Heart left ventricle (tissue), 16 donors: ENCODE measurements around the gene ADIPOQ. TPM values are rescaled to one million over a fixed set of nuclear protein-coding genes. Genes with fewer than 3 reads are reported as not detected.

Experiments used
- ATAC-seq, 4 donors: fragments of 200-7000 bp; cut with Tn5 transposase; one replicate each; pipeline ENCODE4 v1.9.1; 2020 to 2022; ENCODE audit warnings: moderate library complexity in 4 of 4, mild to moderate bottlenecking in 3 of 4, moderate number of reproducible peaks in 1 of 4
- DNase-seq, 5 donors: peaks; one replicate each; pipeline ENCODE4 v3.0.0-alpha.2; 2020
- H3K27ac ChIP-seq, 12 donors: fragments of 200-600 bp; sonication (generic) in 4 of 12; one replicate each; pipeline versions ENCODE4 v1.5.0 to v1.8.0; 2016 to 2022; ENCODE audit warnings: mild to moderate bottlenecking in 2 of 12
- H3K27me3 ChIP-seq, 9 donors: fragments of 200-600 bp; sonication (generic) in 2 of 9; one replicate each; pipeline versions ENCODE4 v1.5.1 to v1.8.0; 2016 to 2022; ENCODE audit warnings: mild to moderate bottlenecking in 3 of 9
- H3K36me3 ChIP-seq, 9 donors: fragments of 200-600 bp; sonication (generic) in 2 of 9; one replicate each; pipeline versions ENCODE4 v1.5.0 to v1.8.0; 2018 to 2022; ENCODE audit warnings: mild to moderate bottlenecking in 2 of 9
- H3K4me1 ChIP-seq, 12 donors: fragments of 200-600 bp; sonication (generic) in 4 of 12; one replicate each; pipeline versions ENCODE4 v1.5.0 to v1.8.0; 2016 to 2022; ENCODE audit warnings: mild to moderate bottlenecking in 3 of 12
- H3K4me3 ChIP-seq, 12 donors: fragments of 200-600 bp; sonication (generic) in 4 of 12; one replicate each; pipeline versions ENCODE4 v1.5.0 to v1.8.0; 2017 to 2022; ENCODE audit warnings: mild to moderate bottlenecking in 9 of 12, moderate library complexity in 4 of 12
- H3K9me3 ChIP-seq, 12 donors: fragments of 200-600 bp; sonication (generic) in 4 of 12; one replicate each; pipeline versions ENCODE4 v1.5.0 to v1.8.0; 2016 to 2022; ENCODE audit warnings: mild to moderate bottlenecking in 1 of 12
- CTCF ChIP-seq, 12 donors: fragments of 200-600 bp; sonication (generic) in 4 of 12; IDR thresholded peaks; one replicate each; pipeline versions ENCODE4 v1.5.0 to v1.8.0; 2018 to 2022; ENCODE audit warnings: antibody characterized with exemption in 12 of 12, mild to moderate bottlenecking in 5 of 12
- POLR2A ChIP-seq, 2 donors: fragments of 450-650 bp; IDR thresholded peaks; one replicate each; pipeline ENCODE4 v1.6.1; 2017; ENCODE audit warnings: antibody characterized with exemption in 2 of 2, mild to moderate bottlenecking in 2 of 2, moderate library complexity in 2 of 2
- WGBS, 4 donors: extraction: QIAGEN DNeasy Blood & Tissue Kit in 2 of 4; methylation state at CpG; one replicate each; pipeline versions ENCODE4 v1.1.5 to v1.1.7; 2013 to 2018; 5-methylcytosine and 5-hydroxymethylcytosine counted together
- intact Hi-C, 10 donors: fragments of 100-400 bp; cut with DNase I; formaldehyde crosslinking; loops; one replicate each; pipeline versions ENCODE4 v1.11.1 to v1.14.2; 2022
- polyA plus RNA-seq, 2 donors: library from polyadenylated mRNA; stranded (reverse); fragments of 200-250 nt; gene quantifications; one replicate each; pipeline ENCODE4 v1.2.3, GENCODE V29; 2013
- total RNA-seq, 9 donors: library from RNA; depleted of rRNA in 2 of 9; stranded (reverse); fragments of >200 nt in 2 of 9; fragmentation: NEBNext Ultra II Directional in 3 of 9; extraction: Animal tissue kit (Norgen Biotek cat#: 25700) in 3 of 9; gene quantifications; one replicate each; pipeline versions ENCODE4 v1.1.0 to v1.2.4, GENCODE V29; 2016 to 2023
- donor health status: ischemic (EF 13 %, LVEDD 7.1; RV severe dilation, severe dysfunction).
- donor health status: healthy with polysubstance abuse.
- donor health status: DM: no; HTN: yes; CAD: no.
- donor health status: DM: no; HTN: no; CAD: no.
- donor health status: ischemic (EF 25% LVEDD 6.9; RV normal size, moderate dysfunction).
- donor health status: ischemic (EF 25% LVEDD 5.7; RV mildly dilated, moderate dysfunction).
- donor health status: healthy.
- donor health status: DM: yes; HTN: yes; CAD: no.
- donor health status: ischemic (EF 35%, LVEDD 5.7; RV mildly dilated, moderate dysfunction).
- donor health status: nonischemic (EF 11% LVEDD 7.7; RV severe dilation, severe dysfunction).
- donor health status: DM: yes; HTN: yes; CAD: no.
- donor health status: PGD.
- donor health status: ischemic (EF 29% LVEDD 5.4; RV normal size, mild dysfunction).
- donor health status: nonischemic (EF 23%, LVEDD 6.1; RV moderate dilation, normal function).

Gene ADIPOQ
- total and polyA plus RNA-seq, 11 donors = 0.12 to 113 (median 1.8) TPM

GRCh38 chr3:186839874-186840641 is 2.5 kb upstream of the ADIPOQ start:
- intact Hi-C loops = loop anchor here in 1 of 10 donors (10.0 kb wide), 1 partner anchor 235 kb away; no protein-coding TSS in a partner anchor
- peaks cover 0 to under 1% (median 0%) of the 10 kb centered on the region in 9 donors for H3K27me3 ChIP-seq
- 92 to 95% (median 93%) methylated on average over 17 of the region's 17 CpGs for WGBS, 4 donors
- no peaks in the 10 kb centered on the region for H3K36me3 ChIP-seq
- H3K9me3 ChIP-seq = no peaks in the 10 kb centered on the region
- no peak for DNase-seq
- H3K4me3 ChIP-seq = no peak overlapping the region
- ATAC-seq = no peak
- H3K4me1 ChIP-seq = no peaks in the 10 kb centered on the region
- TF ChIP-seq CTCF (IDR thresholded peaks at IDR 0.05) (no peak), POLR2A (IDR thresholded peaks at IDR 0.05) (no peak)
- H3K27ac ChIP-seq = no peak overlapping the region

GRCh38 chr3:186841620-186842019 is 890 bp upstream of the ADIPOQ start:
- Histone ChIP-seq H3K27ac (no peak overlapping the region), H3K9me3 (no peaks in the 10 kb centered on the region), H3K4me1 (no peaks in the 10 kb centered on the region), H3K4me3 (no peak overlapping the region), H3K27me3 (peaks cover 0 to 5% (median 0%) of the 10 kb centered on the region in 9 donors), H3K36me3 (no peaks in the 10 kb centered on the region)
- no peak for DNase-seq
- TF ChIP-seq POLR2A (IDR thresholded peaks at IDR 0.05) (no peak), CTCF (IDR thresholded peaks at IDR 0.05) (no peak)
- intact Hi-C loops = loop anchor here in 1 of 10 donors (10.0 kb wide), 1 partner anchor 233 kb away; no protein-coding TSS in a partner anchor
- no peak for ATAC-seq
- WGBS, 4 donors = 66 to 74% (median 71%) methylated on average over 4 of the region's 4 CpGs

- Histone ChIP-seq H3K4me1 (no peaks in the 10 kb centered on the region), H3K4me3 (no peak overlapping the region), H3K27ac (no peak overlapping the region), H3K27me3 (peaks cover 0 to 5% (median 0%) of the 10 kb centered on the region in 9 donors), H3K36me3 (no peaks in the 10 kb centered on the region), H3K9me3 (no peaks in the 10 kb centered on the region)
- intact Hi-C loops = loop anchor here in 1 of 10 donors (10.0 kb wide), 1 partner anchor 232 kb away; no protein-coding TSS in a partner anchor
- WGBS, 4 donors = 86 to 95% (median 89%) methylated on average over 3 of the region's 3 CpGs
- no peak for TF ChIP-seq POLR2A (IDR thresholded peaks at IDR 0.05)
- no peak for TF ChIP-seq CTCF (IDR thresholded peaks at IDR 0.05)
- no peak for ATAC-seq
- no peak for DNase-seq
Measured at GRCh38 chr3:186843039-186843432, 526 bp downstream of the ADIPOQ start.

GRCh38 chr3:186844908-186845307 is 2.4 kb downstream of the ADIPOQ start:
- ATAC-seq = no peak
- intact Hi-C loops = loop anchor here in 2 of 10 donors (5.0 to 10.0 kb wide), 2 partner anchors 82 to 230 kb away; no protein-coding TSS in a partner anchor
- 83 to 95% (median 84%) methylated on average over 11 of the region's 11 CpGs for WGBS, 4 donors
- Histone ChIP-seq H3K27ac (no peak overlapping the region), H3K36me3 (no peaks in the 10 kb centered on the region), H3K27me3 (peaks cover 0 to 5% (median 0%) of the 10 kb centered on the region in 9 donors), H3K9me3 (no peaks in the 10 kb centered on the region), H3K4me1 (no peaks in the 10 kb centered on the region), H3K4me3 (no peak overlapping the region)
- DNase-seq = no peak
- TF ChIP-seq CTCF (IDR thresholded peaks at IDR 0.05) (no peak), POLR2A (IDR thresholded peaks at IDR 0.05) (no peak)
